Iris pigment epithelial cell (primary cell): ENCODE results near the gene SLC22A15.
A peak's percentile ranks its signal among the peaks of the same experiment; 100 is the strongest.
"Not testable (repeated sequence)": the region's sequence is repeated elsewhere in the genome, so short reads cannot be mapped to it uniquely, and the experiment has no call there.

Experiments used
- DNase-seq: peaks from one replicate; pipeline ENCODE4 v3.0.0-alpha.2; 2011; ENCODE audit warnings: low read depth

SLC22A15 gene

GRCh38 chr1:116033322-116033721, 57.0 kb downstream of the SLC22A15 start:
- no peak for DNase-seq

- no peak for DNase-seq
Measured at GRCh38 chr1:116036255-116036654, 59.9 kb downstream of the SLC22A15 start.

DNA sequence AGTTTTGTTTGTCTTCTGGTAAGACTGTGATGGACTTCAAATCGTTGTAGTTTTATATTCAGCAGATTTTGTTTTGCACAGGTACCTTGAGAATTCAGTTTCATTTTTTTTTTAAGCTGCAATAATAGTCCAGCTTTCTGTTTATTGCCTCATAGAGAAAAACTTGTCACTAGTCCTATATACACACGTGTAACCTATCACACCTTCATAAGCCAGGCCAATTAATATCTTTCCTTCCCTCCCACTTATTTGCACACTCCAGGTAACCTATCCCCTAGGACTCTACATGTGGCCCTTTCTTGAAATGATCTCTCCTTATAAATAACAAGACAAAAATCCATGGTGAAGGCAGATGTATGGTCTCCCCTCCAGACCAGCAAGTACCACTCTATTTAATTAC, 62.4 kb downstream of the SLC22A15 start:
- no peak for DNase-seq

DNA sequence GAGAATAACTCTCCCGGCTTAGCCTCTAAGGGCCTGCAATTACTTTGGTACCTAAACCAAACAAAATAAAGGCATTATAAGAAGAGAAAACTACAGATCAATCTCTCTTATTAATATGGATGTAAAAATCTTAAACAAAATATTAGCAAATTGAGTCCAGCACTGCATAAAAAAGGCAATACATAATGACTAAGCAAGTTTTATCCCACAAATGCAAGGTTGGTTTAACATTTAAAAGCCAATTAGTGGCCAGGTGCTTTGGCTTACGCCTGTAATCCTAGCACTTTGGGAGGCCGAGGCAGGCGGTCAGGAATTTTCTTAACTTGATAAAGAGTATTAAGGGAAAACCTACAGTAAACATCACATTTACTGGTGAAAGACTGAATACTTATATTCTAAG, 67.8 kb downstream of the SLC22A15 start:
- DNase-seq, result no peak

DNA sequence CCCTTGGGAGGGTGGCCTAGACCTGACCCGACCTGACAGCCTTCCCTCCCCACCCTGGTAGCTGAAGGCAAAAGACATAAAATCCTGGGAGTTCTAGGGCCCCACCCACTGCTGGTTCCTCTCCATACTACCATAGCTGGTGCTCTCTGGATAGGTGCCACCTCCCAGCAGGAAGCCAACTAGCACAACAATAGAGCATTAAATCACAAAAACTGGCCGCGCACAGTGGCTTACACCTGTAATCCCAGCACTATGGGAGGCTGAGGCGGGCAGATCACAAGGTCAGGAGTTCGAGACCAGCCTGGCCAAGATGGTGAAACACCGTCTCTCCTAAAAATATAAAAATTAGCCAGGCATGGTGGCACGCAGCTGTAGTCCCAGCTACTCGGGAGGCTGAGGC, 70.6 kb downstream of the SLC22A15 start:
- not testable (repeated sequence) for DNase-seq

DNA sequence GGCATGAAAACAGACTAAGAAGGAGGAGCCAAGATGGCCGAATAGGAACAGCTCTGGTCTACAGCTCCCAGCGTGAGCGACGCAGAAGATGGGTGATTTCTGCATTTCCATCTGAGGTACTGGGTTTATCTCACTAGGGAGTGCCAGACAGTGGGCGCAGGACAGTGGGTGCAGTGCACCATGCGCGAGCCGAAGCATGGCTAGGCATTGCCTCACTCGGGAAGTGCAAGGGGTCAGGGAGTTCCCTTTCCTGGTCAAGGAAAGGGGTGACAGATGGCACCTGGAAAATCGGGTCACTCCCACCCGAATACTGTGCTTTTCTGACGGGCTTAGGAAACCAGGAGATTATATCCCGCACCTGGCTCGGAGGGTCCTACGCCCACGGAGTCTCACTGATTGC, 75.6 kb downstream of the SLC22A15 start:
- DNase-seq, result not testable (repeated sequence)

GRCh38 chr1:116062201-116062600, 85.9 kb downstream of the SLC22A15 start:
- DNase-seq, result peak; percentile 7

- DNase-seq, result peak; percentile 26
Measured at GRCh38 chr1:116064616-116065015, 88.3 kb downstream of the SLC22A15 start.

- peak; percentile 76 for DNase-seq
Measured at GRCh38 chr1:116066868-116067565, 90.7 kb downstream of the SLC22A15 start.

DNA sequence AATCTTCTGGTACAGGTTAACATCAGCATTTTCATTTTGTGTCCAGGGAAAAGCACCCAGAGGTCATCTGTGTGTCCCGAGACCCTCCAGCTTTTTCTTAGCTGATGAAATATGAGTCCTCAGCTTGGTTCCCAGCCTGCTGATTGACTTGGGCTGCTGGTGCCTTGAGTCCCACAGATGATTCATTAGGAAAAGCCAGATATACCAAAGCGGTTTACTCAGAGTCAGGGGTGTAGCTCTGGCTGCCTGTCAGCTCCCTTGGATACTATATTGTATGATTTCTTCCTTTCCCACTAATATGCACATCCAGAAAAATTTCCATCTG, 91.2 kb downstream of the SLC22A15 start:
- peak; percentile 86 for DNase-seq

DNA sequence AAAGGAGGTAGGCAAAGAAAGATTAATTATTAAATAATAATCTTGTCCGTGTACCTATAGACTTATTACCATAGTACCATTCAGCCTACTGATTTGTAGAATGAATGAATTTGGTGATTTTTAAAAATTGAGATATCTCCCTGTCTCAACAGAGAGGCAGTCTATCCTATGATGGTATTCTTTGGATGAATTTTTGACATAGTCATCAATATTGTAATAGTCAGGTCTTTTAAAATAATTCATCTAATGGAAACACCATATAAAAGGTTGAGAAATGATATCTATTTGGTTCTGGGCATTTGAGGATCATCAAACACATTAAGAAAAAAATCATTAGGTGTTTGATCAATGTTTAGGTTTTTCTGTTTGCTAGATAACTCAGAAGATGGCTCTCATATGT, 99.3 kb downstream of the SLC22A15 start:
- DNase-seq, result no peak

- DNase-seq, result peak; percentile 8
Measured at GRCh38 chr1:116075990-116076389, 99.7 kb downstream of the SLC22A15 start.

DNA sequence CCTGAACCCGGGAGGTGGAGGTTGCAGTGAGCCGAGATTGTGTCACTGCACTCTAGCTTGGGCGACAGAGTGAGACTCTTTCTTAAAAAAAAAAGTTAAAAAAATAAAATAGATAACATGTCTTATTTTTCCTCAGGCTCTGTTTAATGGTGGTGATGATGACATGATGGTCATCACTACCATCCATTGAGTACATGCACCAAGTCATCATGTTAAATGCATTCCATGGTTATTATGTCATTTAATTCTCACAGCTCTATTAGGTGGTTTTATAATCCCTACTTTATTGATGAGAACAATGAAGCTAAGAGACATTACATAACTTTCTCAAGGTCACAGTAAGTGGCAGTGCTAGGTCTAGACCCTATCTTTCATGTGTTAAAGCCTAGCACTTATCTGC, 100.5 kb downstream of the SLC22A15 start:
- DNase-seq, result no peak

DNA sequence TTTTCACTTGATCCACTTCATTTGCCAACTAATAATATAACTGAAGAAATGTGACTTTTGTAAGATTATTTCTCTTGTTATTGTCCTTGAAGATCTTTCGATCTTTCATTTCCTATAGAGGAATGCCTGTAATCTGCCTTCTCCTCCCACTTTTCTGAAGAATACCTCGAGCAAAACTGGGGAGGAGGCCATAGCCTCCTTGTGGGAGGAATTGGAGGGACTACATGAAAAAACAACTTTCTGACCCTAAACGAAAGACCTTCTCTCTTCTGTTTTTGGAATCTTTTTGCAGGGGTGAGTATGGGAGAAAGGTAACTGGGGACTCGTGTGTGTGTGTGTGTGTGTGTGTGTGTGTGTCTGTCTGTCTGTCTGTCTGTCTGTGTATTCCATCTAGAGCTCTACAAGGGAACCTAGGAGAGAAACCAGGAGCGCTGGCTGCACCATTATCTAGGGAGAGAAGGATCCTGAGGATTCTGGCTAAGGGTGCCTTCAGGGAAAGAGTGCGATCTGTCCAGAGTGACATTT, 102.4 kb downstream of the SLC22A15 start:
- DNase-seq, result no peak

GRCh38 chr1:116087628-116088027, 111.3 kb downstream of the SLC22A15 start:
- DNase-seq, result no peak

DNA sequence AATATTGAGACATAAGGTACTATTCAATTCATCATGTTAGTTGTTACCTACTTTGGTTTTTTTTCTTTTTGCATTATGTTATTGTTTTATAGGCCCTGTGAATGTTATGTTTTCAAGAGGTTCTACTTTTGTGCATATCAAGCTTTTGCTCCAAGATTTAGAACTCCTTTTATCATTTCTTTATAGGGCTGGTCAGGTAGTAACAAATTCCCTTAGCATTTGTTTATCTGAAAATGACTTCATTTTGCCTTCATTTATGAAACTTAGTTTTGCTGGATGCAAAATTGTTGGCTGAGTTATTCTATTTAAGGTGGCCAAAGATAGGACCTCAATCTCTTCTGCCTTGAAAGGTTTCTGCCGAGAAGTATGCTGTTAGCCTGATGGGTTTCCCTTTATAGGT, 113.6 kb downstream of the SLC22A15 start:
- DNase-seq, result no peak

GRCh38 chr1:116091083-116091482, 114.8 kb downstream of the SLC22A15 start:
- no peak for DNase-seq

DNA sequence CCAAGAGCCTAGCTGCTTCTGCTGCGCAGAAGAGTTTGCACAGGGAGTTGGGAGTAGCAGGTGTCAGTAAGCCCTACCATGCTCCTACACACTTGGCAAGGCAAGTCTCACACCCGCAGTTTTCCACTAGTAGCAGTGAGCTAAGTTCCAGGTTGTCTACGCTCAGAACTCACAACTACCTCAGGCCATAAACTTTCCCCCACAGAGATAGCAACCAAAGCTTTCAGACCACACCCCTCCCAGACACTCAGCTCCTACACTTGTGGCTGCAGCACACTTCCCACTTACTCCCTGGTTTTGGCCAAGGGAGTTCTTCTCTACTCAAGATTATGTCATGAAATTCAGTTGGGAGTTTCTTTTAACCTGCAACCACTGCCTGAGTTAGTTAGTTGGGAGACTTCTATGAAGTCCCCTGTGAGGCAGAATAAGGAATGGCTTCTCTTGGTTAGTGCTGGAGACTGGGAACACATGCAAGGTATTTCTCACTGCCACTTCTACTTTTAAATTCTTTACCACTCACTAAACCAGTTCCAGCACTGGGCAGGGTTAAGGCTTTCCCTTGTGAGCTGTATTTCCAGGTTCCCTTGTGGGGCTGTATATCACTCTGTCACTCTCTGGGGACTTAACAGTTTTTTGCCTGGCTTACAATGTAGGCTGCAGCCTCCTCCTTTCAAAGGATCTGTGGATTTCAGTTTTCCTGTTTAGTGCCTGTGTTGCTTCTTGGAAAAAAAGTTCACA, 116.6 kb downstream of the SLC22A15 start:
- DNase-seq, result no peak

DNA sequence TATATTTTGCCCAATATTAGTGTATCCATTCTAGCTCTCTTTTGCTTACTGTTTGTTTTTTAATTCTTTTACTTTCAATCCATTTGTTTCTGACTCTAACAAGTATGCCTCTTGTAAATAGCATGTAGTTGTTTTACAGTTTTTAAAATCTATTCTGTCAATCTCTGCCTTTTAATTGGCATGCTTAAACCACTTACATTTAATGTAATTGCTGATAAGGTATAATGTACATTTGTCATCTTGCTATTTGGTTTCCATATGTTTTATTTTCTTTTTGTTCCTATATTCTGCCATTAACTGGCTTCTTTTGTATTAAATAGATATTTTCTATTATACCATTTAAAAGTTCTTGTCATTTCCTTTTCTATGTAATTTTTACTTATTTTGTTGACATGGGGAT, 118.7 kb downstream of the SLC22A15 start:
- no peak for DNase-seq

GRCh38 chr1:116096013-116096618, 119.8 kb downstream of the SLC22A15 start:
- DNase-seq, result no peak

DNA sequence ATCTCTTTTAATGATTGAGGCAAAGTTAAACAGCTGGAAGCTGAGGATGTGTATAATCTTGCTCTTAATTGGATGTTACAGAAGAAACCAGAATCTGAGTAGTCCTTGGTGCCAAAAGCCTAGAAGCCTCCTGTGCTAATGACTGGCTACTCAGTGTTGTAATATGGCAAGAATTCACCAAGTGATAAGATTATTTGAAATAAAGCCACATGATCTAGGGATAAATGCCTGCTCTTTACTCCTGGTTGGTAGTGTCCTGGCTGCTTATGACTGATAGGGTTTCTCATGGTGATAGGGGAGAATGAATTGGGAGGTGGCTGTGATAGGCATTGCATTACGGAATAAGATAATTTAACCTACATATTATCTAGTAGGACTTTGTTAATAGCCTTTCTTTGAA, 121.3 kb downstream of the SLC22A15 start:
- DNase-seq, result no peak

GRCh38 chr1:116099379-116099778, 123.1 kb downstream of the SLC22A15 start:
- DNase-seq, result no peak

DNA sequence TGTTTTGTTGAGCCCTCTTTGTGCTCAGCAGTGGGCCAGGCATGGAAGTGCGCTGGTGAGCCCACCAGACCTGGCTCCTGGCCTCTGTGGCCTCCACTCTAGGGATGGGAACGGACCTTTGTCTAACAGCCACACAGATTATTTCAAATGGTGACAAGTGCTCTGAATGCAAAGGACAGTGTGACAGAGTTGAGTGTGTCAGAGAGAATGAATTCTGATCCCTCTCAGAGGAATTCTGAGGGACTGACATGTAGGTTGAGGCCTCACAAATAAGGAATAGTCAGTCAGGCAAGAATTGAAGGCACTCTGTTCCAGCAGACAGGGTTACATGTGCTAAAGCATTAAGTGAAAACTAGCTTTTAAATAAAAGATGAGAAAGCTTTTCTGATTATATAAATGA, 123.6 kb downstream of the SLC22A15 start:
- no peak for DNase-seq
